HUDEP-2 (cell line): ENCODE measurements around the gene EMD.
"Not testable (repeated sequence)": the region's sequence is repeated elsewhere in the genome, so short reads cannot be mapped to it uniquely, and the experiment has no call there.

ENCODE experiments used
- DNase-seq, 76 experiments: peaks; one replicate each; lab custom pipeline; 2025; ENCODE audit not compliant: unreplicated experiment in 76 of 76; lab: John Stamatoyannopoulos, UW

The EMD gene

DNA sequence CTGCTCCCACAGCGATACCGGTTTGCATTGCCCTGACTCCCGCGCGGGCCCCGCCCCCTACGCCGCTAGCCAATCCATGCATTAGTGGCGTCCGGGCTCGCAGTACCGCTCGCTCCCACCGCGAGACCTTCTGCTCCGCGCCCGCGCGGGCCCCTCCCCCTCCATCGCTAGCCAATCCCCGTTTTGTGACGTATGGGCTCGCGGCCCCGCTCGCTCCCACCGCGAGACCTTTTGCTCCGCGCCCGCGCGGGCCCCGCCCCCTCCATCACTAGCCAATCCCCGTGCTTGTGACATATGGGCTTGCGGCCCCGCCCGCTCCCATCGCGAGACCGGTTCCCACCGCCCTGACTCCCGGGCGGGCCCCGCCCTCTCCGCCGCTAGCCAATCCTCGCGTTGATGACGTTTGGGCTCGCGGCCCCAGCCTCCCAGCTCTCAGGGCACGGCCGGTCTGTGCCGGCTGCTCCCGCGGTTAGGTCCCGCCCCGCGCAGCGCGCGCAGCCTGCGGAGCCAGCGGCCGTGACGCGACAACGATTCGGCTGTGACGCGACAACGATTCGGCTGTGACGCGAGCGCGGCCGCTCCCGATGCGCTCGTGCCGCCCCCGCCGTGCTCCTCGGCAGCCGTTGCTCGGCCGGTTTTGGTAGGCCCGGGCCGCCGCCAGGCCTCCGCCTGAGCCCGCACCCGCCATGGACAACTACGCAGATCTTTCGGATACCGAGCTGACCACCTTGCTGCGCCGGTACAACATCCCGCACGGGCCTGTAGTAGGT is at the start of gene EMD:
Gene EMD (plus strand): TSS at position 497 of the 770 bp plus-strand sequence. CDS start 190 bp downstream, at position 687.
- DNase-seq = peak in 75 of 76 experiments; percentile 31 to 100 (median 98)

DNA sequence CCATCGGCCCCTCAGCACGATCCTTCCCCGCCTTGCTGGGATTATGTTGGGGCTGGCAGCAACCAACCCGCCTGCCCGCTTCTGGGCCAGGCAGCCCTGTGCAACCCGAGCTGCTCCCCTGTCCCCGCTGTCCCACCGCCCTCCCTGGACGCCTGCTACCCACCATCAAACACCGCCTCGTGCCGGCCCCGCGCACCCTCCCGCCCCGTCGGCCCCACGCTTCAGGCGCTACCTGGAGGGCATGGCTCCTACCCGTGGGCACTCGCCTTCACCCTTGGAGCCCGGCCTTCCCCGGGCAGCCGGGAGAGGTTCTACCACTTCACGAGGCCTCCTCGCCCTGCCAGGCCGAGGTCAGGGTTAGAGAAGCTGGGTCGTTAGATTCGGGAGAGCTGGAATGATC is 46.5 kb upstream of the EMD start:
- no peak for DNase-seq

DNA sequence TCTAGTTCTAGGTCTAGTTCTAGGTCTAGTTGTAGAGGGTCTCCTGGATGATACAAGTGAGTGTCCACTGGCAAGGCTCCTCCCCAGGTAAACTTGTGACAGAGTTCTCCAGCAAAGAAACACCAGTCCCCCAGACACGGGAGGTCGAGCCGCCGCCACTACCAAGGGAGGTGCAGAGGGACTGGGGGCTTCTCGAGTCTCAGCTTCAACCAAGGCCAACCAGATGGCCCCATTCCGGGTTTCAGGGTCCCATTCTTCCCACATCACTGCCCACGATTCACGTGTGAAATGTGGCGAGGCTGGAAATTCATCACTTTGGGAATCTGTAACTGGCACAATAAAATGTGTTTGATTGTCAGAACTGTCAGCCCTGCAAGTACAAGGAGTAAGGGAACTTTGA is 46.0 kb upstream of the EMD start:
- no peak for DNase-seq

DNA sequence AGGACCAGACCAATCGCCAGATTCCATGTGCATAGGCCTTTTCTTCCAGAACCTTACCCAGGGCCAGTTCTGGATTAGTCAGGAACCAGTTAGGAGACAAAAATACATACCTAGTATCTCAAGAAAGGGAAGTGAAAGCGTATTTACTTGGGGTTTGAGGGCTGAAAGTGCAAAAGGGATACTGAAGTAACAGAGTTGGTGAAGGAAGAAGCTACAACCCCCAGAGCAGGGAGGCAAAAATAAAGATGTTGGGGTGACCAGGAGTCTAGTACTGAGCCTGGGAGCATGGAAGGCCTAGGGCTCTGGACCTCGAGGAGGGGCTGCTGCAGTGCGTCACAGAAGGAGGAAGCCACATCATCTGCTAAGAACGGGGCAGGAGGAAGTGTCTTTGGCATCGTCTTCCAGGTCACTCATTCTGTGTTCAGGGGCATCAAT is 45.2 kb upstream of the EMD start:
- no peak for DNase-seq

DNA sequence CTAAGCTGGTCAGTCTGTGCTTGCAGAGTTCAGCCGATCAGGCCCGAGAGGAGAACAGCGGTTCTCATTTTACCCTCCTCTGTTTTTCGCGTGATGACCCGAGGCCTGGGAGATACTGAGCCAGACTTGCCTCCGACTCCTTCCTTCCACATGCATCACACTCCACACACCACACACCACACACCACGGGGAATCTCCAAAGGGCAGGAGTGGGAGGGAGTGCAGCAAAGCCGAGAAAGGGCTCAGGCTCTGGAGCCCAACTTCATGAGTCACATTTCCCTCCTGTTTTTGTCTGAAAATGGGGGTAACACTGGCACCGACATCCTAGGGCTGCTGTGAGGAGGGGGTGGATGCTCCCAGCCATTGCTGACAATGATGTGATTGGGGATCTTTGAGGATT is 44.6 kb upstream of the EMD start:
- no peak for DNase-seq

DNA sequence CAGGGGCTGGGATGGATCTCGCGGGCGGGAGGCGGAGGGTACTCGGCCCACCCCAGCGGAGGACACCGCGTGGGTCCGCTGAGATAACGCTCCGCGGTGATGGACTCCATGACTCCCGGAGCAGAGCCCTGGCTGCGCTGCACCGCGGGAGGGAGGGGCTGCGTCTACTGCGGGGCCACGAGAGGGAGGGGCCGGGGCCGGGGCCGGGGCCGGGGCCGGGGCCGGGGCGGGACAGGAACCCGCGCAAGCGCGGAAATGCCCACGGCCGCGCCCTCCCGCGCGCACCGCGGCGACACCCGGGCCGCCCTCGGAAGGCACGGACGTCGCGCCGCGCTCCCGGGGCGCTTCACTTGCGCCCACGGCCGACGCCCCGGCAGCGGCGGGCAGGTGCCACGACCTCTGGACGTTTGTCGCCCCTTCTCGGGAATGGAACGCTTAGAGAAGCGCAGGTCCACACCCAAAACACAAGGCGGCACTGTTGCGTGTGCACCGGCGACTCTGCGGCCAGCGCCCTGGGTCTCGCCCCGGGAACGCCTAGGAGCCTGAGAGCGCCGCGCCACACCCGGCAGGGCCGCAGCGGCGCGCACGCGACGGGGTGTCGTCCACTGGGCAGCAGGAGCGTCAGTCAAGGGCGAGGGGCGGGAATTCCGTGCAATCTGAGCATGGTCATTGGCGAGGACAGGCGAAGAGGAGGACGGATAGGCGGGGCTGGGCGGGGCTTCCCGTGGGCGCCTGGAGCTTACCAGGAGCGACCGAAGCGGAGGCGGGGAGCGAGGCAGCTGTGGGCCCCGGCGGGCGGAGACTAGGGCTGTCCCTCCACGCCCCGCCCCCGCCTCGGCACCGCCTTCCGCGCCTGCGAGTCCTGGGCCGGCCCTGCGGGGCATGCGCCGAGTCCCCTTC is 37.4 kb upstream of the EMD start:
- not testable (repeated sequence) for DNase-seq

DNA sequence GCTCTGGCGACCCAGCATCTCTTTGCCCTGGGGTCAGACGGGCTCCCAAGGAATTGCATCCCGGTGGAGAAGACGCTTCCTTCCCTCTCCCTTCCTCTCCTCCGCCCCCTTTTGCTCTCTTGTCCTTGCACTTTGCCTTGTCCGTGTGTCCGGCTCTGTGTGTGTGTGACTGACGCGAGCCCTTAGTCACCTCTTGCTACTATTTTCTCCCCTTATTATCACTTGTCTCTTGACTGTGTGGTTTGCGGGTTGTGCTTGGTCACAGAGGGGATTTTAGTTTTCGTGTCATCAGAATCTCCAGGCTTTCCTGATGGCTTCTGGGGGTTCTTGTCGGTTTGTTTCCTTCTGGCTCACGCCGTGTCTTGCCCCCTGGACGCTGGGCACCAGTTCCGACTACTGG is 36.0 kb upstream of the EMD start:
- not testable (repeated sequence) for DNase-seq

DNA sequence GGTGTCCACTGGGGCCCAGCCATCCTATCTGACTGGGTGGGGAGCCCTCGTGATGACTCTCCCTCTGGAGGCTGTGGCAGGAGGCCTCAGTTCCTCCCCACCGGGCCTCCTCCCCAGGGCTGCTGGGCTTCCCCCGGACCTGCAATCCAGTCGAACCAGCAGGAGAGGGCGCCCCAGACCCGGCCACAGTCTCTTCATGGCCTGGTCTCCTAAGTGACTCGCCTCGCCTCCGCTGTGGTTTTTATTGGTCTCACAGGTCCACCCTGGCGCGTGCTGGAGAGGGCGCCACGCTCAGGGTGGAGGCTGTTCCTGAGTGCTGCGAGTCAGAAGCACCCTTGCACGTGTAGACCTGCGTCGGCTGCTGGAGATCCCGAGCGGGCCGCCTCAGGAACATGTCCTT is 35.5 kb upstream of the EMD start:
- not testable (repeated sequence) for DNase-seq

DNA sequence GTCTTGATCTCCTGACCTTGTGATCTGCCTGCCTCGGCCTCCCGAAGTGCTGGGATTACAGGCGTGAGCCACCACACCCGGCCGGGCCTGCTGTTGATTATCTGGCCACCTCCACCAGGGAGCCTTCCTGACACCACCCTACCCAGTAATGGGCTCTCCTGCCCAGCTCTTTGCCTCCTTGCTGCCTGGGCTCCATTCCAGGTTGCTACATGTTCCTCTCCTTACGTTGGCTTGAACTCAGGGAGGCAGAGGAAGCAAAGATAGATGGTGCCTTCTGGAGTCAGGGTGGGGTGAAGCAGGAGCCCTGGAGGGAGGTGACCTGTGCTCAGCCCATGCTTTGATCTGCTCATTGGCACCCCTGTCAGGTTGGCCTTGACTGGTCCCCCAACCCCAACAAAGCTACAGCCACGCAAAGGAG is 31.0 kb upstream of the EMD start:
- peak in 3 of 76 experiments; percentile 8 to 10 (median 10) for DNase-seq

DNA sequence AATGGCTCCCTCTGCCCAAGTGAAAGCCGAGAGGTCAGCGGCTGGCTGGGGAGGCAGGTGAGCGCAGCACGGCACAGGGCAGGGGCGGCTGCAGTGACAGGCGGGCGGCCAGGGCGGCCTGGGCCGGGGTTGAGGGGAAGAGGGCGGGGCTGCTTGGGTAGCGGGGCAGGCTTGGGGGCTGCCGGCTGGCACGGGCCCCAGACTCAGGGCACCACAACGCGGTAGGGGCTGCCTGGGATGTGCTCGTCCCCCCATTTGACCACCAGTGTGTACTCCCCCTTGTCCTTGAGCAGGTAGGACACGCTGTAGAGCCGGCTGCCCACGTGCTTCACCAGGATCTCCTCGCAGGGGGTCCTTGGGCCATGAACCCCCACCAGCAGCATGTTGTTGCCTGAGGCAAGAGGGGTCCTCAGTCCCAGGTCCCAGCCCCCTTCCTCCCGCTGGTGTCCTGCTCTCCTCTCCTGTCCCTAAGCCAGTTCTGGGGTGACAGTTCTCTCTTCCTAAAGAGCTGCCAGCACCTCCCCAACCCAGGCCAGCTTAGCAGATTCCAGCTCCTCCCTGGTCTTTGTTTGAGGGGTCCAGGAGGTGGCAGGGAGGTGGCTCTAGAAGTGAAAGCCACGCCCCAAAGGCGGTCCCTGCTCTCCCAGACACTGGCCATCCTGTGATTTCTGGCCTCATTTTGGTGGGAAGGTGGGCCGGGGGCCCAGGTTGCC is 30.3 kb upstream of the EMD start:
- no peak for DNase-seq

DNA sequence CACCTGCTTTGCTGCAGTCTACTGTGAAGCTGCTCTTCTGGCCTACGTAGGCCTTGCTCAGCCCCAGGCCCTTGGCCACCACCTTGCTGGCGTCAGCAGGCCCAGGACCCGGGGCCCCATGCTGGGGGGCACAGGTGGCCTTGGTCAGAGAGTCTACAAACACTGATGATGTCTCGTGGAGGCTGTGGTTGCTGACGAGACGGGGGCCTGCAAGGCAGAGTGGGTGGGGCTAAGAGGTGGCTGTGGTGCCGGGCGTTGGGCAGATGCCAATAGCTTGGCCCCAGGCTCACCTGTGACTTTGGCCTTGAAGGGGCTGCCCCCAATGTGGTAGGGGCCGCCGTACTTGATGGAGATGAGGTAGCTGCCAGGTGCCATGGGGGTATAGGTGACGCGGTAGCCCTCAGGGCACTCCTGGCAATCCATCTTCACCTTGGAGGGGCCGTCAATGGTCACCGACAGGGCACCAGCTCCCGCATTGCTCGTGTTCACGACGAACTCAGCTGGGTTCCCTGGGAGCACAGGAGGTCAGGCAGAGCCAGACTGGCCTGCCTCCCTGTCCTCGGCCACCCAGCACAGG is 29.6 kb upstream of the EMD start:
- no peak for DNase-seq

DNA sequence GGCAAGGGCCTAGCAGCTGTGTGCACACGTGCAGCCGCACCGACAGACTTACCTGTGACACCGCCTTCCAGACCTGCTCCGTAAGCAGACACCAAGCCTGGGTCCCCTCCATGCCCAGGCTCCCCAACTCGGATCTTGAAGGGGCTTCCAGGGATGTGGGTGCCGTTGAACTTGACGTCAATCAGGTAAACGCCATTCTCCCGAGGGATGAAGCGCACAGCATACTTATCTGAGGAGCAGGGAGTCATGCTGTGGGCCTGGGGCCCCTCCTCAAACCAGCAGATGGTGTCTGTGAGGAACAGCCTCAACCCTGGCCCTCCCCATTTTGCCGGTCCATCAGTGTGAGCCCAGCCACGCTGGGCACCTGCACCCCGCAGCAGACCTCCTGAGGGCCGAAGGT is 29.1 kb upstream of the EMD start:
- no peak for DNase-seq

DNA sequence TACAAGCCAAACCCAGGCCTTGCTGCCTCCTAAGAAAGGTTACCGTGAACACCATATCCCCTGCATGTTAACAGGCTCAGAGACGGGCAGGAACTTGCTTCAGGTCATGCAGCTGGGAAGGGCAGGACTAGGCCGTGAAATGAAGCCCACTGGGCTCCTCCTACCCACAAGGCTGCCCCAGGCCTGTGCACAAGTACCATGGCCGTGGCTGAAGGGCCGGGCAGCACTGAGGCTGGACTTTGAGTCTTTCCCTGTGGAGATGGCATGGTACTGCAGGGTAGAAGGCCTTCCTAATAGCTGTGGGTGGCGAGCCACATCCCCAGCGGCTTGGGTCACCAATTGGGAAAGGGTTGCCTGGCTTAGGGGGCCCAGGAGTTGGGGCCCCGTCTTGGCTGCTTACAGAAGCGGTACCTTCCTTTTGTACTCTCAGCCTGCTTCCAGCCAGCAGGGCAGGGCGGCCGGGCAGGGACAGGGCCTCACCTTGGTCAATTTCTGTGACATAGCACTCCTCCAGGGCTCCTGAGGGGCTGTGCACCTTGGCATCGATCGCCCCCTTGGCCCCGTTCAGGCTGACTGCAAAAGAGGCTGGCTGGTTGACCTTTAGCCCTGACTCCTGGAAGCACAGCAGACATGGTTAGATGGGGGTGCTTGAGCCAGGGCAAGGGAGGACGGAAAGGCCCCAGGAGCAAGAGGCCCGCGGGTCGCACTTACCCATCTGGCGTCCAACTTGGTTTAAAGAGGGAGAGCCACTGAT is 28.5 kb upstream of the EMD start:
- DNase-seq = no peak

DNA sequence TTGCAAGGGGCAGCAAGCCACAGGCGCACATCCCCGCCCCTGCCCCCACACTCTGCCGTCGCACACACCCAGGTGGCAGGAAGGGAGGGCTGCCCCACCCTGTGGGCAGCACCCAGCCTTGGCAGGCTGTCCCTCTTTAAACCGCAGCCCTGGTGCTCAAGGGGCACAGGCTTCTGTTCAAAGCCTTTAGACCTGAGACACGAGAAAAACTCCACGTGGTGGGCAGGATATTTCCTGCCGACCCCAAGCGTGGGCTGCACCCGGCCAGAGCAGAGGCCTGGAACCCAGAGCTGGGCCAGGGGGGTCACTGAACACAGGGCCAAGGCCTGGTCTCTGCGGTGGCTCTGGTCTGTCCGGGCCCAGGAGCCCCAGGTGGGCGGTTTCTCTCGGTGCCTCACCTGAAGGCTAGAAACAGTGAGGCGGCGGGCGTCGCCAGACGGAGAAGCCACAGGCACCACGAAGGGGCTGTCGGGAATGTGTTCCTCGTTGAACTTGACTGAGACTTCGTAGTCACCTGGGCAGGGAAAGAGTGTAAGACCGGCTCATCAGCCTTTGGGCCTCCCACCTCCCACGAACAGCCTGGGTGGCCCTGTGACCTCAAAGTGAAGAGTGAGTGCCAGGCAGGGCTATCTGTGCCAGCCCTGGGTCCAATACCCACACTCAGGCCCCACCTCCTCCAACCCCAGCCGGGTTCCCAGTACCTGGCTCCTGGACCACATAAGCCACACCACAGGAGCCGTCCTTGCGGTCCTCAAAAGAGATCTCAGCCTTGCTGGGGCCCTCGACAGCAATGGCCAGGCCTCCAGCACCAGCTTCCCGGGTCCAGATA is 27.7 kb upstream of the EMD start:
- peak in 24 of 76 experiments; percentile 1 to 41 (median 16) for DNase-seq

DNA sequence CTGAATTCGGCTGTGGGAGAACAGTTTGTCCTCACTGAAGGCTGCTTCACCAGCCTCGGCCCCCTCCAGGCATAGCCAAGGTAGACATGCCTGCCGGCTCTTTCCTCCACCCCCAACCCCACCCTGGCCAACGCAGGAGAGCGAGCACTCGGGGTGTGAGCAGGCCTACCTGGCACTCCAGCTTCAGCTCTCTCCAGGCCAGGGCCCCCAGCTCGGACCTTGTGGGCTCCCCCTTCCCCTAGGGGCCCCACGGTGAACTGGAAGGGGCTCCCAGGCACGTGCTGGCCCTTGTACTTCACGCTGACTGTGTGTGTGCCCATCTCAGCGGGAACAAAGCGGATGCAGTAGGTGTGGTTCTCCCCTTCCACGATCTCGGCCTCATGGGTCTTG is 27.1 kb upstream of the EMD start:
- no peak for DNase-seq

DNA sequence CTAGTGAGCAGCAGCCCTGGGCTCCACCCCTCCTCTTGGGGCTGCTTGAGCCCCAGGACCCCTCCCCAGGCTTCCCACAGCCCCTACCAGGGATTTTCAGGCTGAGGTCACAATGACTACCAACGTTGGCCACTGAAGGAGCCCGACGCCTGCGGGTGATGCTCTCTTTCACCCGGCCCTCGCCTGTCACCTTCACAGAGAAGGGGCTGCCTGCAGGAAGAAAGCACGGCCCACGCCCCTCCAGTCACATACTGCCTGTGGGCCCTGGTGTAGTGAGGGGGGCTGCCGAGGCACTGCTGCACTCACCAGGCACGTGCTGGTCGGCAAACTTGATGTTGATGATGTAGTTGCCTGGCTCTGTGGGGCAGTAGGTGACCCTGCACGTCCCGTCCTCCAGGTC is 26.6 kb upstream of the EMD start:
- no peak for DNase-seq

DNA sequence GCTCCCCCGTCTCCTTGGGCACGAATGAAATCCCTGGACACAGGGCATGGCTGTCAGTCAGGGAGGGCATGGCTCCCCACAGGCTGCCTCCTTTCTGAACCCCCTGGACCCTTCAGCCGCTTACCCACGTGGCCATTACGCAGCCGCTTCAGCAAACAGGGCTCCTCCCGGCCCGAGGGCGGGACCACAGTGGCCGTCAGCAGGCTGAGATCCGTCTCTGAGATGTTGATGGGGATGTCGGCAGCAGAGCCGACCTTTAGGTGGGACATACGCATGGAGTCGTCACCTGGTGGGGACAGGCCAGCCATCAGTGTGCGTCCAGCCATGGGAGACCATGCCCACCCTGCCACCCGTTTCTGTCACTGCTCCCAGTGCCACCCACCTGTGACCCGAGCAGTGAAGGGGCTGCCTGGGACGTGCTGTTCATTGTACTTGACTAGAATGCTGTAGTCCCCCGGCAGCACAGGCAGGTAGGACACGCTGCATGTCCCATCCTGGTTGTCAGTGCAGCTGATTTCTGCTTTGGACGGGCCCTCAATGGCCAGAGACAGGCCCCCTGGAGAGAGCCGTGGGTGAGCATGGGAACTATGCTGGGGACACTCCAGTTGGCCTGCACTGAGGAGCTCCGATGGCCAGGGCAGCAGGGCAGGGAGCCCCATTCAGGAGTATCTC is 25.8 kb upstream of the EMD start:
- DNase-seq = no peak

DNA sequence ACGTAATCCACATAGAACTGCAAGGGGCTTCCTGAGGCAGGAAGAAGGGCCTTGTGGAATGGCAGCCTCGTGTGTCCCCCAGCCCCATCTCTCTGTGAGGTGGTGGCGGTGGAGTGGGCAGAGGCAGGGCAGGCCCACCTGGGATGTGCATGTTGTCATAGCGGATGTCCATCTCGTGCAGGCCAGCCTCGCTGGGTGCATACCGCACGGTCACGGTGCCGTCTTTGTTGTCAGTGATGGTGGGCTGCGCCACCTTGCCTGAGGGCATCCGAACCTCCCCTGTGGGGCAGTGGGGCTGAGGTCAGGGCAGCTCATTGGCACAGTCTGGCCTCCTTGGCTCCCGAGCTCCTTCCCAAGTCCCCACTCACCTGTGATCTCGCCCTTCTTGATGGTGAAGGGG is 25.1 kb upstream of the EMD start:
- DNase-seq = no peak

DNA sequence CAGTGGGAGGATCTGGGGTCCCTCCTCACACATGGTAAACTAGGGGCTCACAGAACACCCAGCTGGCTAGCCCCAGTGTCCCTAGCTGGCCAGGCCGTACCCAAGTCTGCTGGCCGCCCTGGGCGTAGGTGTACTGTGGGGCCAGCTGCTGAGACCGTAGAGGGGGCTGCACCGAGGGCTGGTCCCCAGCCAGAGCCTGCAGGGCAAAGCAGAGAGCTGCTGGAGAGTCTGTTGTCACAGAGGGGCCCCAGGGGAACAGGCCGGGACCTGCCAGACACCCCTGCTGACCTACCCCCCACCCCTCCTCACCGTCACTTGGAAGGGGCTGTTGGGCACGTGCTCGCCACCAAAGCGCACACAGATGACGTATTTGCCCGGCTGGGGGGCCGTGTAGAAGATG is 24.6 kb upstream of the EMD start:
- no peak for DNase-seq
